Spinal cord (tissue), 10 donors: ENCODE data around the gene NOCT. TPM values are rescaled to one million over a fixed set of nuclear protein-coding genes. Genes with fewer than 3 reads are reported as not detected.
"Not testable (repeated sequence)": the region's sequence is repeated elsewhere in the genome, so short reads cannot be mapped to it uniquely, and the experiment has no call there.

Source experiments
- DNase-seq, 6 donors: peaks; one replicate each; pipeline versions ENCODE4 v3.0.0 to v3.0.0-alpha.2; 2013 to 2015; ENCODE audit warnings: low spot score in 6 of 6, low read depth in 4 of 6
- H3K27ac ChIP-seq: one replicate; pipeline ENCODE4 v1.5.1; 2013; ENCODE audit warnings: low read depth, low read length, control low read depth
- H3K27me3 ChIP-seq: one replicate; pipeline ENCODE4 v1.6.1; 2013; ENCODE audit warnings: low read length; ENCODE audit not compliant: control insufficient read depth, insufficient read depth
- H3K36me3 ChIP-seq: one replicate; pipeline ENCODE4 v1.6.1; 2013; ENCODE audit warnings: low read length; ENCODE audit not compliant: control insufficient read depth, insufficient read depth
- H3K4me1 ChIP-seq: one replicate; pipeline ENCODE4 v1.6.1; 2013; ENCODE audit warnings: low read length; ENCODE audit not compliant: control insufficient read depth, insufficient read depth
- H3K4me3 ChIP-seq: one replicate; pipeline ENCODE4 v1.5.1; 2013; ENCODE audit warnings: low read depth, low read length, control low read depth
- H3K9me3 ChIP-seq: one replicate; pipeline ENCODE4 v1.6.1; 2013; ENCODE audit warnings: low read length; ENCODE audit not compliant: control insufficient read depth, insufficient read depth
- WGBS: methylation state at CpG from one replicate; pipeline ENCODE4 v1.1.5; 2013; ENCODE audit warnings: missing lambda C conversion rate; ENCODE audit not compliant: insufficient coverage; 5-methylcytosine and 5-hydroxymethylcytosine counted together
- polyA plus RNA-seq, 2 donors: library from polyadenylated mRNA; unstranded; fragments of 120-200 nt; gene quantifications; one replicate each; pipeline ENCODE4 v1.2.1, GENCODE V29; 2013; ENCODE audit not compliant: insufficient read length in 2 of 2
- total RNA-seq, 2 donors: library from RNA; depleted of rRNA in 1 of 2; stranded (reverse); fragments of 120-200 nt in 1 of 2; fragments of >200 nt in 1 of 2; gene quantifications; one replicate each; pipeline versions ENCODE4 v1.2.3 to v1.2.4, GENCODE V29; 2013 to 2014
- donor health status: healthy.

Gene NOCT
- total and polyA plus RNA-seq, 4 donors = 6.7 to 15.7 (median 9.8) TPM

GRCh38 chr4:139054791-139055505 is 39.4 kb downstream of the NOCT start:
- no peaks in the 10 kb centered on the region for H3K27me3 ChIP-seq
- H3K4me3 ChIP-seq = no peak overlapping the region
- no peak overlapping the region for H3K27ac ChIP-seq
- H3K9me3 ChIP-seq = no peaks in the 10 kb centered on the region
- peaks cover 17% of the 10 kb centered on the region for H3K36me3 ChIP-seq
- WGBS = 88% methylated on average over 1 of the region's 1 CpG
- H3K4me1 ChIP-seq = no peaks in the 10 kb centered on the region
- DNase-seq = no peak

GRCh38 chr4:139059026-139059425 is 43.4 kb downstream of the NOCT start:
- WGBS = 52% methylated on average over 2 of the region's 4 CpGs
- not testable (repeated sequence) for H3K4me3 ChIP-seq
- peaks cover 21% of the 10 kb centered on the region for H3K36me3 ChIP-seq

GRCh38 chr4:139060591-139060990 is 45.0 kb downstream of the NOCT start:
- DNase-seq = no peak
- no peak overlapping the region for H3K27ac ChIP-seq
- H3K27me3 ChIP-seq = no peaks in the 10 kb centered on the region
- WGBS = no CpG with 5 or more reads among the region's 3 CpGs
- H3K36me3 ChIP-seq = peaks cover 23% of the 10 kb centered on the region
- H3K4me3 ChIP-seq = no peak overlapping the region
- no peaks in the 10 kb centered on the region for H3K9me3 ChIP-seq
- H3K4me1 ChIP-seq = no peaks in the 10 kb centered on the region

More at GRCh38 chr4:139059026-139059425, 43.4 kb downstream of the NOCT start:
- not testable (repeated sequence) for H3K27ac ChIP-seq, H3K9me3 ChIP-seq, H3K27me3 ChIP-seq, H3K4me1 ChIP-seq, DNase-seq

- Histone ChIP-seq H3K4me1 (no peaks in the 10 kb centered on the region), H3K36me3 (peaks cover 3% of the 10 kb centered on the region), H3K9me3 (no peaks in the 10 kb centered on the region), H3K4me3 (no peak overlapping the region), H3K27ac (no peak overlapping the region), H3K27me3 (no peaks in the 10 kb centered on the region)
- WGBS = no CpG with 5 or more reads among the region's 1 CpG
- no peak for DNase-seq
Measured at GRCh38 chr4:139076016-139076744, 60.6 kb downstream of the NOCT start.

GRCh38 chr4:139077567-139078355 is 62.2 kb downstream of the NOCT start:
- no peak for DNase-seq
- Histone ChIP-seq H3K9me3 (no peaks in the 10 kb centered on the region), H3K4me3 (no peak overlapping the region), H3K27me3 (no peaks in the 10 kb centered on the region), H3K4me1 (no peaks in the 10 kb centered on the region), H3K27ac (no peak overlapping the region), H3K36me3 (no peaks in the 10 kb centered on the region)
- no CpG with 5 or more reads among the region's 1 CpG for WGBS

- Histone ChIP-seq H3K27ac (no peak overlapping the region), H3K4me3 (no peak overlapping the region), H3K36me3 (no peaks in the 10 kb centered on the region), H3K27me3 (no peaks in the 10 kb centered on the region), H3K9me3 (no peaks in the 10 kb centered on the region), H3K4me1 (peaks cover 4% of the 10 kb centered on the region)
- 68% methylated on average over 2 of the region's 4 CpGs for WGBS
- no peak for DNase-seq
Measured at GRCh38 chr4:139078926-139079325, 63.3 kb downstream of the NOCT start.

- Histone ChIP-seq H3K4me3 (peak overlapping the region; percentile 77), H3K27ac (peak overlapping the region; percentile 95), H3K27me3 (no peaks in the 10 kb centered on the region), H3K4me1 (peaks cover 4% of the 10 kb centered on the region), H3K9me3 (no peaks in the 10 kb centered on the region), H3K36me3 (no peaks in the 10 kb centered on the region)
- peak; percentile 86 to 99 (median 90) for DNase-seq
- WGBS = under 1% methylated on average over 29 of the region's 38 CpGs
Measured at GRCh38 chr4:139082750-139083606, 67.4 kb downstream of the NOCT start.

GRCh38 chr4:139083607-139083955 is 68.0 kb downstream of the NOCT start:
- H3K4me3 ChIP-seq = peak overlapping the region; percentile 77
- H3K36me3 ChIP-seq = no peaks in the 10 kb centered on the region
- peak overlapping the region; percentile 95 for H3K27ac ChIP-seq
- H3K27me3 ChIP-seq = no peaks in the 10 kb centered on the region
- no peak for DNase-seq
- WGBS = under 1% methylated on average over 34 of the region's 34 CpGs
- H3K4me1 ChIP-seq = peaks cover 4% of the 10 kb centered on the region
- no peaks in the 10 kb centered on the region for H3K9me3 ChIP-seq
